NCI-H748 (cell line): ENCODE results near the gene KLHL12.

Experiments used
- DNase-seq: peaks from one replicate; lab custom pipeline; 2025; ENCODE audit not compliant: unreplicated experiment; lab: John Stamatoyannopoulos, UW

KLHL12 gene

GRCh38 chr1:202844259-202844658, 82.8 kb downstream of the KLHL12 start:
- DNase-seq, result no peak

GRCh38 chr1:202843081-202843480, 84.0 kb downstream of the KLHL12 start:
- DNase-seq, result no peak
